HCT116 (cell line): ENCODE results near the gene DGKG. TPM values are rescaled to one million over a fixed set of nuclear protein-coding genes. Genes with fewer than 3 reads are reported as not detected.

ENCODE experiments used
- ATAC-seq: fragments of 200-7000 bp; cut with Tn5 transposase; 2 replicates; pipeline ENCODE4 v1.9.1; 2020; ENCODE audit warnings: mild to moderate bottlenecking, moderate library complexity
- BruUV-seq: library from RNA; stranded (reverse); fragments of 400-500 nt; replicated peaks from 2 replicates; lab custom pipeline; 2021; lab: Mats Ljungman, UMichigan
- CTCF ChIA-PET: fragments of 300-600 bp; sonication (Branson Sonifier 250); formaldehyde crosslinking; loops from one replicate; lab custom pipeline; 2021; ENCODE audit warnings: antibody characterized with exemption; lab: Charles Lee
- POLR2A ChIA-PET: fragments of 300-600, 350-600 bp; sonication (Branson Sonifier 250); formaldehyde crosslinking; loops from one replicate; lab custom pipeline; 2021; ENCODE audit warnings: antibody characterized with exemption; lab: Charles Lee
- RAD21 ChIA-PET, 2 experiments: fragments of 300-600 bp; sonication (Branson Sonifier 250); formaldehyde crosslinking; loops; one replicate each; lab custom pipeline; 2023; ENCODE audit warnings: low total read pairs in 2 of 2; ENCODE audit not compliant: uncharacterized antibody in 2 of 2, unreplicated experiment in 2 of 2, low non-redundant PET in 1 of 2; lab: Charles Lee
- DNase-seq: peaks from one replicate; pipeline ENCODE4 v3.0.0-alpha.2; 2010; ENCODE audit warnings: low read depth, low spot score
- H2AFZ ChIP-seq: fragments of 200-600 bp; shearing (Covaris generic), sonication (generic); 2 replicates; pipeline ENCODE4 v1.6.1; 2017; ENCODE audit warnings: low read depth, mixed run types, mixed read lengths, antibody characterized with exemption, low read length; ENCODE audit not compliant: poor library complexity, severe bottlenecking
- H3K27ac ChIP-seq: 2 replicates; pipeline ENCODE4 v1.5.1; 2012; ENCODE audit warnings: low read depth, low read length
- H3K27me3 ChIP-seq: fragments of 200-600 bp; sonication (generic); 2 replicates; pipeline ENCODE4 v1.6.1; 2016; ENCODE audit warnings: mixed run types, low read length, mixed read lengths; ENCODE audit not compliant: insufficient read depth
- H3K36me3 ChIP-seq, 2 experiments: fragments of 200-500 bp in 1 of 2; fragments of 200-600 bp in 1 of 2; sonication (Bioruptor generic) in 1 of 2; sonication (generic) in 1 of 2; 2 replicates each; pipeline versions ENCODE4 v1.5.1 to v1.6.1; 2014 to 2016; ENCODE audit warnings: low read length in 2 of 2, inconsistent platforms in 1 of 2, mixed read lengths in 1 of 2, mixed run types in 1 of 2; ENCODE audit not compliant: insufficient read depth in 2 of 2, control insufficient read depth in 1 of 2
- H3K4me1 ChIP-seq, 2 experiments: fragments of 200-600 bp in 1 of 2; sonication (generic) in 1 of 2; 2 replicates each; pipeline versions ENCODE4 v1.5.1 to v1.6.1; 2012 to 2017; ENCODE audit warnings: low read length in 2 of 2, inconsistent platforms in 1 of 2, mild to moderate bottlenecking in 1 of 2, mixed read lengths in 1 of 2, mixed run types in 1 of 2, moderate library complexity in 1 of 2; ENCODE audit not compliant: insufficient read depth in 2 of 2, control insufficient read depth in 1 of 2
- H3K4me2 ChIP-seq: fragments of 200-600 bp; sonication (generic); 2 replicates; pipeline ENCODE4 v1.6.1; 2017; ENCODE audit warnings: mixed run types, low read length, mixed read lengths
- H3K4me3 ChIP-seq, 2 experiments: fragments of 200-600 bp in 1 of 2; sonication (generic) in 1 of 2; replicated peaks in 1 of 2; 2 replicates each; pipeline ENCODE4 v1.5.1; 2011 to 2016; ENCODE audit warnings: low read length in 2 of 2, control low read depth in 1 of 2, low read depth in 1 of 2, mild to moderate bottlenecking in 1 of 2, mixed read lengths in 1 of 2, mixed run types in 1 of 2
- H3K79me2 ChIP-seq: fragments of 200-600 bp; sonication (generic); 2 replicates; pipeline ENCODE4 v1.6.1; 2017; ENCODE audit warnings: mild to moderate bottlenecking, mixed run types, low read length, moderate library complexity, mixed read lengths; ENCODE audit not compliant: insufficient read depth
- H3K9ac ChIP-seq: fragments of 200-600 bp; sonication (generic); 2 replicates; pipeline ENCODE4 v1.6.1; 2016; ENCODE audit warnings: low read length, mixed read lengths
- H3K9me2 ChIP-seq: fragments of 200-600 bp; sonication (generic), shearing (Covaris generic); 2 replicates; pipeline ENCODE4 v1.6.1; 2017; ENCODE audit warnings: mixed run types, mild to moderate bottlenecking, moderate library complexity; ENCODE audit not compliant: insufficient read depth
- H3K9me3 ChIP-seq, 2 experiments: fragments of 200-500 bp in 1 of 2; fragments of 200-600 bp in 1 of 2; sonication (Bioruptor generic) in 1 of 2; sonication (generic) in 1 of 2; 2 replicates each; pipeline ENCODE4 v1.6.1; 2014 to 2017; ENCODE audit warnings: low read length in 2 of 2, mixed read lengths in 2 of 2, inconsistent platforms in 1 of 2, low read depth in 1 of 2, mild to moderate bottlenecking in 1 of 2, mixed run types in 1 of 2, moderate library complexity in 1 of 2; ENCODE audit not compliant: control insufficient read depth in 1 of 2, insufficient read depth in 1 of 2
- H4K20me1 ChIP-seq: fragments of 200-600 bp; sonication (generic), shearing (Covaris generic); 2 replicates; pipeline ENCODE4 v1.6.1; 2017; ENCODE audit warnings: mixed run types, mild to moderate bottlenecking, moderate library complexity; ENCODE audit not compliant: insufficient read depth
- CBX3 ChIP-seq: IDR thresholded peaks from 2 replicates; pipeline ENCODE4 v1.6.1; 2012; ENCODE audit warnings: low read depth
- CEBPB ChIP-seq: IDR thresholded peaks from 2 replicates; pipeline ENCODE4 v1.6.1; 2012; ENCODE audit warnings: low read depth
- ELF1 ChIP-seq: IDR thresholded peaks from 2 replicates; pipeline ENCODE4 v1.6.1; 2012; ENCODE audit warnings: low read depth, borderline replicate concordance
- EZH2 ChIP-seq: fragments of 200-600 bp; sonication (generic); IDR thresholded peaks from 2 replicates; pipeline ENCODE4 v1.6.1; 2017; ENCODE audit warnings: antibody characterized with exemption, mixed run types
- EZH2phosphoT487 ChIP-seq: fragments of 200-600 bp; IDR thresholded peaks from 2 replicates; pipeline ENCODE4 v1.6.1; 2018; ENCODE audit warnings: antibody characterized with exemption, borderline replicate concordance
- FOSL1 ChIP-seq: IDR thresholded peaks from 2 replicates; pipeline ENCODE4 v1.6.1; 2012; ENCODE audit warnings: low read depth
- JUND ChIP-seq: IDR thresholded peaks from 2 replicates; pipeline ENCODE4 v1.6.1; 2012
- POLR2AphosphoS5 ChIP-seq: IDR thresholded peaks from 2 replicates; pipeline ENCODE4 v1.6.1; 2011; ENCODE audit warnings: mild to moderate bottlenecking, low read depth, low read length, moderate library complexity
- RAD21 ChIP-seq: IDR thresholded peaks from 2 replicates; pipeline ENCODE4 v1.6.1; 2012; ENCODE audit warnings: low read depth, mild to moderate bottlenecking
- SIN3A ChIP-seq: IDR thresholded peaks from 2 replicates; pipeline ENCODE4 v1.6.1; 2012; ENCODE audit warnings: low read depth
- SP1 ChIP-seq: IDR thresholded peaks from 2 replicates; pipeline ENCODE4 v1.6.1; 2012; ENCODE audit warnings: low read depth
- SRF ChIP-seq: IDR thresholded peaks from 2 replicates; pipeline ENCODE4 v1.6.1; 2012; ENCODE audit warnings: low read depth
- TCF7L2 ChIP-seq: IDR thresholded peaks from 2 replicates; pipeline ENCODE4 v1.7.0; 2011; ENCODE audit warnings: borderline replicate concordance, inconsistent platforms; ENCODE audit not compliant: insufficient read depth, insufficient read length; ENCODE audit errors: extremely low read depth
- YY1 ChIP-seq: IDR thresholded peaks from 2 replicates; pipeline ENCODE4 v1.6.1; 2011; ENCODE audit warnings: low read length, low read depth, moderate library complexity, mild to moderate bottlenecking; ENCODE audit not compliant: insufficient replicate concordance; ENCODE audit errors: extremely low read depth
- ZBTB33 ChIP-seq: IDR thresholded peaks from 2 replicates; pipeline ENCODE4 v1.6.1; 2011; ENCODE audit warnings: mild to moderate bottlenecking, low read length, moderate library complexity; ENCODE audit not compliant: insufficient replicate concordance; ENCODE audit errors: extremely low read depth
- ZFX ChIP-seq: fragments of 450-650 bp; IDR thresholded peaks from 2 replicates; pipeline ENCODE4 v1.6.1; 2017
- intact Hi-C: fragments of 100-400 bp; cut with micrococcal nuclease; formaldehyde crosslinking; loops from 2 replicates; pipeline ENCODE4 v1.10.0; 2022
- total RNA-seq: library from RNA; stranded (reverse); gene quantifications from one replicate; pipeline ENCODE4 v1.2.1, GENCODE V29; 2021; ENCODE audit not compliant: unreplicated experiment
- TF ChIP-seq, protein P1 (sequence below): IDR thresholded peaks from 2 replicates; pipeline ENCODE4 v1.6.1; 2012; ENCODE audit warnings: low read depth
- TF ChIP-seq, protein P2 (sequence below), 3 experiments: fragments of 200-600 bp in 1 of 3; sonication (generic) in 1 of 3; IDR thresholded peaks in 2 of 3; conservative IDR thresholded peaks in 1 of 3; 2 replicates each; pipeline ENCODE4 v1.5.1; 2012 to 2017; ENCODE audit warnings: low read depth in 2 of 3, low read length in 2 of 3, antibody characterized with exemption in 1 of 3, borderline replicate concordance in 1 of 3, control low read depth in 1 of 3, mild to moderate bottlenecking in 1 of 3, mixed read lengths in 1 of 3, mixed run types in 1 of 3, moderate library complexity in 1 of 3; ENCODE audit not compliant: insufficient read depth in 1 of 3
- TF ChIP-seq, protein P3 (sequence below): IDR thresholded peaks from 2 replicates; pipeline ENCODE4 v1.6.1; 2012

DGKG gene
- total RNA-seq, 1 experiment from 2014 or later: 4.8 TPM

DNA sequence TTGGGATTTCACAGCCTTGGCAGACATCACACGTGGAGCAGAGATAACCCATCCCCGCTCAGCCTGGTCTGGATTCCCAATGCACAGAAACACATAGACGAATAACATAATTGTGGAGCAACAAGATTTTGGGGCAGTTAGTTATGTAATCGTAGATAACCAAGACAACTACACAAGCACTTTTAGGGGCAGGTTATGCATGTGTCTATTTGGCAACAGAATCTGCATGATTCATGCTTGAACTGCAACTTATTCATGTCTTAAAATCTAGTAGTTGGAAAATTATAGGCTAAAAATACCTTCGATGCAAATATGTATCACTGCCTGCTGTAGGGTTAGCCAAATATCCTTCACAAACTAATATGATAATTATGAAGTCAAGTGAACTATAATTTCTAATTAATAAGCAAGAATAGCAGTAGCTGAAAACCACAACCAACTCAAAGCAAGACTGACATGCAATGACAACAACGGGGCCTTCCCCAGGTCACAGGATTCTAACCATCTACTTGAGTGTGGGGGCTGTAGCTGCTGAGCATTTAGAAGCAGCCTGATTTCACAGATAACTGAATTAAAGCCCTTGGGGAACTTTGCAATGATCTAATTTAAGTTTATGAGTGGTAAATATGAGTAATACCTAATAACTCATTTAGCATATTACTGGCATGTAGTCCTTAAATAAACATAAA is 31.1 kb downstream of the DGKG start:
- ATAC-seq: no peak
- ChIA-PET POLR2A (no interaction called here), CTCF (no interaction called here), RAD21 (no interaction called here)
- Histone ChIP-seq H3K27me3 (peaks cover 90% of the 10 kb centered on the region), H3K4me3 (no peak overlapping the region), H4K20me1 (no peaks in the 10 kb centered on the region), H2AFZ (no peak overlapping the region), H3K9me3 (no peaks in the 10 kb centered on the region), H3K4me1 (no peaks in the 10 kb centered on the region), H3K9me2 (peaks cover 3% of the 10 kb centered on the region), H3K9ac (no peak overlapping the region), H3K4me2 (no peak overlapping the region), H3K36me3 (no peaks in the 10 kb centered on the region), H3K79me2 (no peaks in the 10 kb centered on the region), H3K27ac (no peak overlapping the region)
- no peak for DNase-seq
- TF ChIP-seq ZFX (no peak), POLR2AphosphoS5 (no peak), YY1 (no peak), ZBTB33 (no peak), SP1 (no peak), CBX3 (no peak), TCF7L2 (no peak), CEBPB (no peak), RAD21 (no peak), ELF1 (no peak), EZH2 (no peak), EZH2phosphoT487 (no peak), JUND (no peak), FOSL1 (no peak), SRF (no peak), SIN3A (no peak)
- TF ChIP-seq, protein P1, sequence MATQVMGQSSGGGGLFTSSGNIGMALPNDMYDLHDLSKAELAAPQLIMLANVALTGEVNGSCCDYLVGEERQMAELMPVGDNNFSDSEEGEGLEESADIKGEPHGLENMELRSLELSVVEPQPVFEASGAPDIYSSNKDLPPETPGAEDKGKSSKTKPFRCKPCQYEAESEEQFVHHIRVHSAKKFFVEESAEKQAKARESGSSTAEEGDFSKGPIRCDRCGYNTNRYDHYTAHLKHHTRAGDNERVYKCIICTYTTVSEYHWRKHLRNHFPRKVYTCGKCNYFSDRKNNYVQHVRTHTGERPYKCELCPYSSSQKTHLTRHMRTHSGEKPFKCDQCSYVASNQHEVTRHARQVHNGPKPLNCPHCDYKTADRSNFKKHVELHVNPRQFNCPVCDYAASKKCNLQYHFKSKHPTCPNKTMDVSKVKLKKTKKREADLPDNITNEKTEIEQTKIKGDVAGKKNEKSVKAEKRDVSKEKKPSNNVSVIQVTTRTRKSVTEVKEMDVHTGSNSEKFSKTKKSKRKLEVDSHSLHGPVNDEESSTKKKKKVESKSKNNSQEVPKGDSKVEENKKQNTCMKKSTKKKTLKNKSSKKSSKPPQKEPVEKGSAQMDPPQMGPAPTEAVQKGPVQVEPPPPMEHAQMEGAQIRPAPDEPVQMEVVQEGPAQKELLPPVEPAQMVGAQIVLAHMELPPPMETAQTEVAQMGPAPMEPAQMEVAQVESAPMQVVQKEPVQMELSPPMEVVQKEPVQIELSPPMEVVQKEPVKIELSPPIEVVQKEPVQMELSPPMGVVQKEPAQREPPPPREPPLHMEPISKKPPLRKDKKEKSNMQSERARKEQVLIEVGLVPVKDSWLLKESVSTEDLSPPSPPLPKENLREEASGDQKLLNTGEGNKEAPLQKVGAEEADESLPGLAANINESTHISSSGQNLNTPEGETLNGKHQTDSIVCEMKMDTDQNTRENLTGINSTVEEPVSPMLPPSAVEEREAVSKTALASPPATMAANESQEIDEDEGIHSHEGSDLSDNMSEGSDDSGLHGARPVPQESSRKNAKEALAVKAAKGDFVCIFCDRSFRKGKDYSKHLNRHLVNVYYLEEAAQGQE: no peak
- TF ChIP-seq, protein P2, sequence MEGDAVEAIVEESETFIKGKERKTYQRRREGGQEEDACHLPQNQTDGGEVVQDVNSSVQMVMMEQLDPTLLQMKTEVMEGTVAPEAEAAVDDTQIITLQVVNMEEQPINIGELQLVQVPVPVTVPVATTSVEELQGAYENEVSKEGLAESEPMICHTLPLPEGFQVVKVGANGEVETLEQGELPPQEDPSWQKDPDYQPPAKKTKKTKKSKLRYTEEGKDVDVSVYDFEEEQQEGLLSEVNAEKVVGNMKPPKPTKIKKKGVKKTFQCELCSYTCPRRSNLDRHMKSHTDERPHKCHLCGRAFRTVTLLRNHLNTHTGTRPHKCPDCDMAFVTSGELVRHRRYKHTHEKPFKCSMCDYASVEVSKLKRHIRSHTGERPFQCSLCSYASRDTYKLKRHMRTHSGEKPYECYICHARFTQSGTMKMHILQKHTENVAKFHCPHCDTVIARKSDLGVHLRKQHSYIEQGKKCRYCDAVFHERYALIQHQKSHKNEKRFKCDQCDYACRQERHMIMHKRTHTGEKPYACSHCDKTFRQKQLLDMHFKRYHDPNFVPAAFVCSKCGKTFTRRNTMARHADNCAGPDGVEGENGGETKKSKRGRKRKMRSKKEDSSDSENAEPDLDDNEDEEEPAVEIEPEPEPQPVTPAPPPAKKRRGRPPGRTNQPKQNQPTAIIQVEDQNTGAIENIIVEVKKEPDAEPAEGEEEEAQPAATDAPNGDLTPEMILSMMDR (IDR thresholded peaks at IDR 0.05 in 2 of 3, conservative IDR thresholded peaks at IDR 0.05 in 1 of 3; ENCODE audit: borderline replicate concordance in 1 of 3, insufficient read depth in 1 of 3, low read depth in 2 of 3, low read length in 2 of 3): no peak
- TF ChIP-seq, protein P3, sequence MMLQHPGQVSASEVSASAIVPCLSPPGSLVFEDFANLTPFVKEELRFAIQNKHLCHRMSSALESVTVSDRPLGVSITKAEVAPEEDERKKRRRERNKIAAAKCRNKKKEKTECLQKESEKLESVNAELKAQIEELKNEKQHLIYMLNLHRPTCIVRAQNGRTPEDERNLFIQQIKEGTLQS: no peak
- no TSS peak for BruUV-seq
- intact Hi-C loops: no loop called here
